ENCODE measurements around the gene PRKAG2.

PRKAG2 gene

GRCh38 chr7:151864561-151864960 lies 12.4 kb downstream of the PRKAG2 start:
- Histone ChIP-seq H3K9me3 (ENCODE audit: control insufficient read depth in 2 of 2, low read length in 2 of 2) (no peaks in the 10 kb centered on the region), H3K36me3 (ENCODE audit: control insufficient read depth in 2 of 2, insufficient read depth in 2 of 2, low read length in 2 of 2) (no peaks in the 10 kb centered on the region), H3K4me3 (ENCODE audit: low read length in 2 of 2) (no peak overlapping the region), H3K4me1 (ENCODE audit: control insufficient read depth, insufficient read depth, low read length) (peaks cover 21% of the 10 kb centered on the region), H3K9ac (ENCODE audit: low read length in 2 of 2) (no peak overlapping the region), H3K27me3 (ENCODE audit: control insufficient read depth in 1 of 2, insufficient read depth in 2 of 2, low read length in 2 of 2) (no peaks in the 10 kb centered on the region), H3K27ac (ENCODE audit: low read length) (no peak overlapping the region)

GRCh38 chr7:151864081-151864480 lies 12.8 kb downstream of the PRKAG2 start:
- Histone ChIP-seq H3K9me3 (ENCODE audit: control insufficient read depth in 2 of 2, low read length in 2 of 2) (no peaks in the 10 kb centered on the region), H3K36me3 (ENCODE audit: control insufficient read depth in 2 of 2, insufficient read depth in 2 of 2, low read length in 2 of 2) (no peaks in the 10 kb centered on the region), H3K27ac (ENCODE audit: low read length) (no peak overlapping the region), H3K27me3 (ENCODE audit: control insufficient read depth in 1 of 2, insufficient read depth in 2 of 2, low read length in 2 of 2) (no peaks in the 10 kb centered on the region), H3K4me3 (ENCODE audit: low read length in 2 of 2) (no peak overlapping the region), H3K4me1 (ENCODE audit: control insufficient read depth, insufficient read depth, low read length) (peaks cover 16% of the 10 kb centered on the region), H3K9ac (ENCODE audit: low read length in 2 of 2) (no peak overlapping the region)

- no peak overlapping the region for H3K4me3 ChIP-seq (ENCODE audit: low read length in 2 of 2)
- H3K27me3 ChIP-seq (ENCODE audit: control insufficient read depth in 1 of 2, insufficient read depth in 2 of 2, low read length in 2 of 2): no peaks in the 10 kb centered on the region
- H3K4me1 ChIP-seq (ENCODE audit: control insufficient read depth, insufficient read depth, low read length): peaks cover 11% of the 10 kb centered on the region
- H3K27ac ChIP-seq (ENCODE audit: low read length): no peak overlapping the region
- H3K36me3 ChIP-seq (ENCODE audit: control insufficient read depth in 2 of 2, insufficient read depth in 2 of 2, low read length in 2 of 2): no peaks in the 10 kb centered on the region
- H3K9ac ChIP-seq (ENCODE audit: low read length in 2 of 2): no peak overlapping the region
- H3K9me3 ChIP-seq (ENCODE audit: control insufficient read depth in 2 of 2, low read length in 2 of 2): no peaks in the 10 kb centered on the region
Measured at GRCh38 chr7:151863386-151864079, 13.4 kb downstream of the PRKAG2 start.

- no peak overlapping the region for H3K9ac ChIP-seq (ENCODE audit: low read length in 2 of 2)
- no peak overlapping the region for H3K27ac ChIP-seq (ENCODE audit: low read length)
- H3K27me3 ChIP-seq (ENCODE audit: control insufficient read depth in 1 of 2, insufficient read depth in 2 of 2, low read length in 2 of 2): no peaks in the 10 kb centered on the region
- no peak overlapping the region for H3K4me3 ChIP-seq (ENCODE audit: low read length in 2 of 2)
- H3K36me3 ChIP-seq (ENCODE audit: control insufficient read depth in 2 of 2, insufficient read depth in 2 of 2, low read length in 2 of 2): no peaks in the 10 kb centered on the region
- no peaks in the 10 kb centered on the region for H3K9me3 ChIP-seq (ENCODE audit: control insufficient read depth in 2 of 2, low read length in 2 of 2)
- H3K4me1 ChIP-seq (ENCODE audit: control insufficient read depth, insufficient read depth, low read length): peaks cover 5% of the 10 kb centered on the region
Measured at GRCh38 chr7:151862606-151863381, 14.1 kb downstream of the PRKAG2 start.

- no peak overlapping the region for H3K4me3 ChIP-seq (ENCODE audit: low read length in 2 of 2)
- no peaks in the 10 kb centered on the region for H3K27me3 ChIP-seq (ENCODE audit: control insufficient read depth in 1 of 2, insufficient read depth in 2 of 2, low read length in 2 of 2)
- no peak overlapping the region for H3K27ac ChIP-seq (ENCODE audit: low read length)
- no peak overlapping the region for H3K9ac ChIP-seq (ENCODE audit: low read length in 2 of 2)
- H3K4me1 ChIP-seq (ENCODE audit: control insufficient read depth, insufficient read depth, low read length): peaks cover 5% of the 10 kb centered on the region
- H3K36me3 ChIP-seq (ENCODE audit: control insufficient read depth in 2 of 2, insufficient read depth in 2 of 2, low read length in 2 of 2): no peaks in the 10 kb centered on the region
- no peaks in the 10 kb centered on the region for H3K9me3 ChIP-seq (ENCODE audit: control insufficient read depth in 2 of 2, low read length in 2 of 2)
Measured at GRCh38 chr7:151861881-151862280, 15.0 kb downstream of the PRKAG2 start.

- Histone ChIP-seq H3K4me1 (ENCODE audit: control insufficient read depth, insufficient read depth, low read length) (peaks cover 5% of the 10 kb centered on the region), H3K9me3 (ENCODE audit: control insufficient read depth in 2 of 2, low read length in 2 of 2) (no peaks in the 10 kb centered on the region), H3K27me3 (ENCODE audit: control insufficient read depth in 1 of 2, insufficient read depth in 2 of 2, low read length in 2 of 2) (no peaks in the 10 kb centered on the region), H3K27ac (ENCODE audit: low read length) (no peak overlapping the region), H3K36me3 (ENCODE audit: control insufficient read depth in 2 of 2, insufficient read depth in 2 of 2, low read length in 2 of 2) (no peaks in the 10 kb centered on the region), H3K9ac (ENCODE audit: low read length in 2 of 2) (no peak overlapping the region), H3K4me3 (ENCODE audit: low read length in 2 of 2) (no peak overlapping the region)
Measured at GRCh38 chr7:151860771-151861170, 16.1 kb downstream of the PRKAG2 start.

- Histone ChIP-seq H3K9me3 (ENCODE audit: control insufficient read depth in 2 of 2, low read length in 2 of 2) (no peaks in the 10 kb centered on the region), H3K36me3 (ENCODE audit: control insufficient read depth in 2 of 2, insufficient read depth in 2 of 2, low read length in 2 of 2) (no peaks in the 10 kb centered on the region), H3K4me1 (ENCODE audit: control insufficient read depth, insufficient read depth, low read length) (peaks cover 5% of the 10 kb centered on the region), H3K27ac (ENCODE audit: low read length) (no peak overlapping the region), H3K9ac (ENCODE audit: low read length in 2 of 2) (no peak overlapping the region), H3K27me3 (ENCODE audit: control insufficient read depth in 1 of 2, insufficient read depth in 2 of 2, low read length in 2 of 2) (no peaks in the 10 kb centered on the region), H3K4me3 (ENCODE audit: low read length in 2 of 2) (no peak overlapping the region)
Measured at GRCh38 chr7:151859948-151860685, 16.8 kb downstream of the PRKAG2 start.

GRCh38 chr7:151859111-151859947 lies 17.6 kb downstream of the PRKAG2 start:
- peaks cover 5% of the 10 kb centered on the region for H3K4me1 ChIP-seq (ENCODE audit: control insufficient read depth, insufficient read depth, low read length)
- no peak overlapping the region for H3K4me3 ChIP-seq (ENCODE audit: low read length in 2 of 2)
- no peaks in the 10 kb centered on the region for H3K36me3 ChIP-seq (ENCODE audit: control insufficient read depth in 2 of 2, insufficient read depth in 2 of 2, low read length in 2 of 2)
- no peak overlapping the region for H3K27ac ChIP-seq (ENCODE audit: low read length)
- no peaks in the 10 kb centered on the region for H3K9me3 ChIP-seq (ENCODE audit: control insufficient read depth in 2 of 2, low read length in 2 of 2)
- no peak overlapping the region for H3K9ac ChIP-seq (ENCODE audit: low read length in 2 of 2)
- H3K27me3 ChIP-seq (ENCODE audit: control insufficient read depth in 1 of 2, insufficient read depth in 2 of 2, low read length in 2 of 2): no peaks in the 10 kb centered on the region

GRCh38 chr7:151858456-151858855 lies 18.5 kb downstream of the PRKAG2 start:
- H3K4me1 ChIP-seq (ENCODE audit: control insufficient read depth, insufficient read depth, low read length): peaks cover 4% of the 10 kb centered on the region
- H3K4me3 ChIP-seq (ENCODE audit: low read length in 2 of 2): no peak overlapping the region
- no peaks in the 10 kb centered on the region for H3K9me3 ChIP-seq (ENCODE audit: control insufficient read depth in 2 of 2, low read length in 2 of 2)
- H3K9ac ChIP-seq (ENCODE audit: low read length in 2 of 2): no peak overlapping the region
- no peak overlapping the region for H3K27ac ChIP-seq (ENCODE audit: low read length)
- H3K27me3 ChIP-seq (ENCODE audit: control insufficient read depth in 1 of 2, insufficient read depth in 2 of 2, low read length in 2 of 2): no peaks in the 10 kb centered on the region
- H3K36me3 ChIP-seq (ENCODE audit: control insufficient read depth in 2 of 2, insufficient read depth in 2 of 2, low read length in 2 of 2): no peaks in the 10 kb centered on the region

- Histone ChIP-seq H3K27ac (ENCODE audit: low read length) (no peak overlapping the region), H3K9me3 (ENCODE audit: control insufficient read depth in 2 of 2, low read length in 2 of 2) (no peaks in the 10 kb centered on the region), H3K36me3 (ENCODE audit: control insufficient read depth in 2 of 2, insufficient read depth in 2 of 2, low read length in 2 of 2) (no peaks in the 10 kb centered on the region), H3K9ac (ENCODE audit: low read length in 2 of 2) (no peak overlapping the region), H3K27me3 (ENCODE audit: control insufficient read depth in 1 of 2, insufficient read depth in 2 of 2, low read length in 2 of 2) (no peaks in the 10 kb centered on the region), H3K4me1 (ENCODE audit: control insufficient read depth, insufficient read depth, low read length) (peaks cover 4% of the 10 kb centered on the region), H3K4me3 (ENCODE audit: low read length in 2 of 2) (no peak overlapping the region)
Measured at GRCh38 chr7:151857866-151858450, 19.0 kb downstream of the PRKAG2 start.

Measured in stomach smooth muscle (tissue), 2 donors.